Uterus (tissue), 2 donors: ENCODE measurements around the gene HSPA5.

ENCODE experiments used
- CTCF ChIP-seq, 4 experiments: fragments of 200-600 bp in 2 of 4; fragments of 450-650 bp in 2 of 4; sonication (generic) in 2 of 4; IDR thresholded peaks; one replicate each; pipeline ENCODE4 v1.5.1; 2016 to 2019; ENCODE audit warnings: antibody characterized with exemption in 4 of 4, mild to moderate bottlenecking in 2 of 4, moderate library complexity in 1 of 4
- POLR2A ChIP-seq, 2 donors: fragments of 450-650 bp; IDR thresholded peaks; one replicate each; pipeline ENCODE4 v1.6.1; 2016; ENCODE audit warnings: antibody characterized with exemption in 2 of 2, mild to moderate bottlenecking in 1 of 2, moderate library complexity in 1 of 2

DNA sequence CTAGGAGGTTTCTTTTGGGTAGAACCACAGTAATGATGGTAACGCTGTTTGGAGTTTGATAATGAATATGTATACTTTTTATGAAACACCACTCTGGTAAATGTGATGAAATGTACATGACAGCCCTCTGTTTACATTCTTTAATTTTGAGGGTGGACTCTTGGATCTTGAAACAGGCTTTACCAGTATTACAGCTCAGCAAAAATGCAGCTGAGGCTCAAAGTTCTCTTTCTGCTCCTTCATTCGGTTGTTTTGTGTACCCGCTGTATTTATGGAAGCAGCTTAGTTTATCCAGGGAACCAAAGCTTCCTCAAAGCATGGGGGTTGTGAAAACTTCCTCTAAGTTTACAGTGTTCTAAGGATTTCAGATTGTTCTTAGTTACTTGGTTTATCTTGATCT is 31.6 kb upstream of the HSPA5 start:
- TF ChIP-seq CTCF (IDR thresholded peaks at IDR 0.05) (no peak), POLR2A (IDR thresholded peaks at IDR 0.05) (no peak)
